Endothelial cell (in vitro differentiated cells): ENCODE results near the gene FARS2. TPM values are rescaled to one million over a fixed set of nuclear protein-coding genes. Genes with fewer than 3 reads are reported as not detected.

Source experiments
- DNase-seq: peaks from one replicate; pipeline ENCODE4 v3.0.0; 2021; ENCODE audit warnings: low spot score
- H3K27ac Mint-ChIP-seq: one replicate; pipeline ENCODE4 v1.8.0; 2021; ENCODE audit warnings: mixed read lengths, inconsistent platforms; ENCODE audit not compliant: unreplicated experiment
- H3K27me3 Mint-ChIP-seq: one replicate; pipeline ENCODE4 v1.8.0; 2021; ENCODE audit warnings: mild to moderate bottlenecking, moderate library complexity, mixed read lengths, inconsistent platforms; ENCODE audit not compliant: unreplicated experiment
- H3K36me3 Mint-ChIP-seq: one replicate; pipeline ENCODE4 v1.8.0; 2021; ENCODE audit warnings: mild to moderate bottlenecking, low read depth, mixed read lengths, inconsistent platforms; ENCODE audit not compliant: unreplicated experiment
- H3K4me1 Mint-ChIP-seq: one replicate; pipeline ENCODE4 v1.8.0; 2021; ENCODE audit warnings: mild to moderate bottlenecking, mixed read lengths, inconsistent platforms; ENCODE audit not compliant: unreplicated experiment
- H3K4me3 Mint-ChIP-seq: one replicate; pipeline ENCODE4 v1.8.0; 2021; ENCODE audit warnings: mild to moderate bottlenecking, mixed read lengths, inconsistent platforms; ENCODE audit not compliant: unreplicated experiment
- H3K9me3 Mint-ChIP-seq: one replicate; pipeline ENCODE4 v1.8.0; 2021; ENCODE audit warnings: mixed read lengths, inconsistent platforms; ENCODE audit not compliant: unreplicated experiment
- total RNA-seq: library from RNA; stranded (reverse); fragmentation: NEBNext Ultra II Directional; extraction: Animal tissue kit (Norgen Biotek cat#: 25700); gene quantifications from one replicate; pipeline ENCODE4 v1.2.1, GENCODE V29; 2021; ENCODE audit not compliant: unreplicated experiment
- TF ChIP-seq, protein P1 (sequence below): fragments of 200-600 bp; sonication (generic); IDR thresholded peaks from one replicate; pipeline ENCODE4 v1.5.0; 2021; ENCODE audit warnings: antibody characterized with exemption; ENCODE audit not compliant: unreplicated experiment

The FARS2 gene
- total RNA-seq, 1 donor from 2014 or later = 17.8 TPM

DNA sequence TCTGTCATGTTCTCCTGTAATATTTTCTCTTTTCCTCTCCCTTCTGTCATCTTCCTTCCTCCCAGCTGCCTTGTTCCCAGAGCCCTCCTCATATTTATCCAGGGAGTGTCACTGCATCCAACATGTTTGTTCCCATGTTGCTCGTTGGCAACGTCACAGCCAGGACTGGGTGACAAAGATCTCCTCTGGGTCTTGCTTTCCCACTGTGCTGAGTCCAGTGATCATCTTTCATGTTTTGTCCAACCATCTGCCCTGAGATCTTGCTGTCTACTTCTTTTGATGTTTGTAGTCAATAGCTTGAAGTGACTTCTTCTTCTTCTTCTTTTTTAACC lies 26.6 kb downstream of the FARS2 start:
- H3K27ac Mint-ChIP-seq = no peak overlapping the region
- no peak overlapping the region for H3K4me3 Mint-ChIP-seq
- peaks cover 9% of the 10 kb centered on the region for H3K4me1 Mint-ChIP-seq
- TF ChIP-seq, protein P1, sequence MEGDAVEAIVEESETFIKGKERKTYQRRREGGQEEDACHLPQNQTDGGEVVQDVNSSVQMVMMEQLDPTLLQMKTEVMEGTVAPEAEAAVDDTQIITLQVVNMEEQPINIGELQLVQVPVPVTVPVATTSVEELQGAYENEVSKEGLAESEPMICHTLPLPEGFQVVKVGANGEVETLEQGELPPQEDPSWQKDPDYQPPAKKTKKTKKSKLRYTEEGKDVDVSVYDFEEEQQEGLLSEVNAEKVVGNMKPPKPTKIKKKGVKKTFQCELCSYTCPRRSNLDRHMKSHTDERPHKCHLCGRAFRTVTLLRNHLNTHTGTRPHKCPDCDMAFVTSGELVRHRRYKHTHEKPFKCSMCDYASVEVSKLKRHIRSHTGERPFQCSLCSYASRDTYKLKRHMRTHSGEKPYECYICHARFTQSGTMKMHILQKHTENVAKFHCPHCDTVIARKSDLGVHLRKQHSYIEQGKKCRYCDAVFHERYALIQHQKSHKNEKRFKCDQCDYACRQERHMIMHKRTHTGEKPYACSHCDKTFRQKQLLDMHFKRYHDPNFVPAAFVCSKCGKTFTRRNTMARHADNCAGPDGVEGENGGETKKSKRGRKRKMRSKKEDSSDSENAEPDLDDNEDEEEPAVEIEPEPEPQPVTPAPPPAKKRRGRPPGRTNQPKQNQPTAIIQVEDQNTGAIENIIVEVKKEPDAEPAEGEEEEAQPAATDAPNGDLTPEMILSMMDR = no peak
- H3K36me3 Mint-ChIP-seq = no peaks in the 10 kb centered on the region
- DNase-seq = no peak
- H3K27me3 Mint-ChIP-seq = peaks cover 3% of the 10 kb centered on the region
- H3K9me3 Mint-ChIP-seq = no peaks in the 10 kb centered on the region

DNA sequence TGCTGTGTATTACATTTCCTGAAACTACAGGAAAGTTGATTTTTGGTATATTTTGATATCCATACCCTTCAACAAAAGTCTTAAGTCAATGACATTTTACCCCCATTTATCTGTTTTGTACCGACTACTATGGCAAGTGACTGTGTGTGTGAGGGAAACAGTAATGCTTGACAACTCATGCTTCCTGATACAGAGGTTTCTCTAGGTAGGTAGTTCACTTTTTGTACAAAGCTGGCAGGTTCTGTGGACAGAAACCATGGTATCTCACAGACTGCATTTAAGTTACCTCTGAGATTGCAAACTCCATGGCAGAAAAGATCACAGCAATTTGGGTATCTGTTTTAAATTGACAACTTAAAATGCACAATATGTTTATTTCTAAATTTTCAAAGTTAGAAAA lies 28.8 kb downstream of the FARS2 start:
- H3K9me3 Mint-ChIP-seq = no peaks in the 10 kb centered on the region
- H3K4me3 Mint-ChIP-seq = no peak overlapping the region
- no peak overlapping the region for H3K27ac Mint-ChIP-seq
- TF ChIP-seq, protein P1 = no peak
- peaks cover 24% of the 10 kb centered on the region for H3K4me1 Mint-ChIP-seq
- H3K27me3 Mint-ChIP-seq = peaks cover 2% of the 10 kb centered on the region
- no peak for DNase-seq
- no peaks in the 10 kb centered on the region for H3K36me3 Mint-ChIP-seq

- H3K4me3 Mint-ChIP-seq = no peak overlapping the region
- no peak for DNase-seq
- peaks cover 24% of the 10 kb centered on the region for H3K4me1 Mint-ChIP-seq
- H3K36me3 Mint-ChIP-seq = no peaks in the 10 kb centered on the region
- H3K9me3 Mint-ChIP-seq = no peaks in the 10 kb centered on the region
- TF ChIP-seq, protein P1 = no peak
- no peak overlapping the region for H3K27ac Mint-ChIP-seq
- peaks cover 1% of the 10 kb centered on the region for H3K27me3 Mint-ChIP-seq
Observed at GRCh38 chr6:5290500-5290899, 29.2 kb downstream of the FARS2 start.

DNA sequence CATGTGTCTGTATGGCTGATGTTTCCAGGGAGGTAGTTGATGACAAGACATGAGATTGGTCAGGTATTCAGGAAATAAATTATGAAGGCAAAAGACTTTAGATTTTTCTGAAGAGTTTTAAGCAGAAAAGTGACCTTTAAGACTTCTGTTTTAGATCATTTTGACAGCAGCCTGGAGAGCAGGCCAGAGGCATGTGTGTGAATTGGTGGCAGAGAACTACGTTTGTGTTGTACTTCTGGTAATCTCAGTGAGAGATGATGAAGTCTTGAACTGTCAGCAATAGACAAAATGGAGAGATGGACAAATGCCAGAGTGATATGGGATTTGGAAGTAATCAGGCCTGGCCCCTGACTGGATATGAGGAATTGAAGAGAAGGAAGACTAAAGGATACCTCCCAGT lies 30.8 kb downstream of the FARS2 start:
- no peaks in the 10 kb centered on the region for H3K36me3 Mint-ChIP-seq
- peaks cover 1% of the 10 kb centered on the region for H3K27me3 Mint-ChIP-seq
- H3K9me3 Mint-ChIP-seq = no peaks in the 10 kb centered on the region
- no peak overlapping the region for H3K27ac Mint-ChIP-seq
- TF ChIP-seq, protein P1 = no peak
- peaks cover 20% of the 10 kb centered on the region for H3K4me1 Mint-ChIP-seq
- DNase-seq = no peak
- no peak overlapping the region for H3K4me3 Mint-ChIP-seq

- peaks cover 15% of the 10 kb centered on the region for H3K4me1 Mint-ChIP-seq
- H3K27me3 Mint-ChIP-seq = peaks cover 1% of the 10 kb centered on the region
- no peaks in the 10 kb centered on the region for H3K36me3 Mint-ChIP-seq
- TF ChIP-seq, protein P1 = no peak
- H3K27ac Mint-ChIP-seq = no peak overlapping the region
- H3K4me3 Mint-ChIP-seq = no peak overlapping the region
- no peak for DNase-seq
- H3K9me3 Mint-ChIP-seq = no peaks in the 10 kb centered on the region
Observed at GRCh38 chr6:5293692-5294091, 32.4 kb downstream of the FARS2 start.
